ENCODE data around the gene DSE.

DSE gene

GRCh38 chr6:116403205-116403604, 32.5 kb downstream of the DSE start:
- DNase-seq (ENCODE audit: insufficient read length, low spot score) (no peak), FAIRE-seq (no peak)
- TF ChIP-seq CTCF (IDR thresholded peaks at IDR 0.05; ENCODE audit: insufficient read depth, missing control alignments): no peak

GRCh38 chr6:116404696-116405095, 33.9 kb downstream of the DSE start:
- FAIRE-seq (no peak), DNase-seq (ENCODE audit: insufficient read length, low spot score) (no peak)
- TF ChIP-seq CTCF (IDR thresholded peaks at IDR 0.05; ENCODE audit: insufficient read depth, missing control alignments): no peak

DNA sequence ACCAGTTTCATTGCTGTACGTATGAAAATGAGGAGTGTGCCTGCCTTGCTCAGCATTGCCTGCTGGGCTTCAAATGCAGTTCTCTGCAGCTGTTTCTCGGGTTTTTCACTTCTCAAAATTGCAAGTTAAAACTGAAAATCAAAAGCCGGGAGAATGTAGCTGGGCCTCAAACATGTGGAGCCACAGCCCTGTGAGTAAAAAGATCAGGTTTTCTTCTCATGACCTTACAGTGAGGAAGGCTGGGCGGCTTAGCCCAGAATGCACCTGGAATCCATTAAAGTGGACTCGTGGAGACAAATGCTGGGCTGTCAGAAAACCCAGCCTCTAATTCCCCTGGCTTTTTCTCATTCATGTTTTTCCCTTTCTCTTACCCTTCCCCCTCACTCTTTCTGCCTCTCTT, 34.4 kb downstream of the DSE start:
- DNase-seq (ENCODE audit: insufficient read length, low spot score): no peak
- no peak for TF ChIP-seq CTCF (IDR thresholded peaks at IDR 0.05; ENCODE audit: insufficient read depth, missing control alignments)
- no peak for FAIRE-seq

DNA sequence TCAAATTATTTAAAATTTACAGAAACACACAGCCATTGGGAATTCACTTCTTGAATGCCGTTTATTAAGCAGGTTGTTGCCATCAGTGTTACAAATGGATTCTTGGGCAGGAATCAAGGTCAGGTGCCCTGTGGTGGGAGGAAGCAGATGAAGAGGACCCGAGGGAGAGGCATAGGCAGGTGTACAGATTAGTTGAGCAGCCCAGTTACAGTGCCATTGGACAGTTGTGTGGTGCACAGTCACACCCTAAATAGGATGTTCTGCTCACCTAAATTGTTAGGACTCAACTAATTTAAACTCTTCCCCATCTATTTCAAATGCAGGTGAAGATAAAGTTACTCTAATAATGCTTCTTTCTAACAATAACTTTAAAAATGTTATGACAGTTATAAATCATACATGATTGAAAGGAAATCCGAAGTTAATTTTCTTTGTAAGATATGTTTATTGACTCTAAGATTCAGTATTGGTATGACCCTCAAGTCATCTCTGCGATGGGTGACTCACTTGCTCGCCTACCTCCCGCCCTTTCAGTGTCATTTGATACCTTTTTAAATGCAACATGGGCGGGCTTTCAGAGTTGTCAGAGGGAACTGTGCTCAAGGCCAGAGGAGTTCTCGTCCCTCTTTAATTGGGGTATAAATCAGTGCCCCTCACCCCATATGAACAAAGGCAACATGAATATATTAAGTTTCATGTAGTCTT, 35.1 kb downstream of the DSE start:
- no peak for TF ChIP-seq CTCF (IDR thresholded peaks at IDR 0.05; ENCODE audit: insufficient read depth, missing control alignments)
- FAIRE-seq (no peak), DNase-seq (ENCODE audit: insufficient read length, low spot score) (no peak)

DNA sequence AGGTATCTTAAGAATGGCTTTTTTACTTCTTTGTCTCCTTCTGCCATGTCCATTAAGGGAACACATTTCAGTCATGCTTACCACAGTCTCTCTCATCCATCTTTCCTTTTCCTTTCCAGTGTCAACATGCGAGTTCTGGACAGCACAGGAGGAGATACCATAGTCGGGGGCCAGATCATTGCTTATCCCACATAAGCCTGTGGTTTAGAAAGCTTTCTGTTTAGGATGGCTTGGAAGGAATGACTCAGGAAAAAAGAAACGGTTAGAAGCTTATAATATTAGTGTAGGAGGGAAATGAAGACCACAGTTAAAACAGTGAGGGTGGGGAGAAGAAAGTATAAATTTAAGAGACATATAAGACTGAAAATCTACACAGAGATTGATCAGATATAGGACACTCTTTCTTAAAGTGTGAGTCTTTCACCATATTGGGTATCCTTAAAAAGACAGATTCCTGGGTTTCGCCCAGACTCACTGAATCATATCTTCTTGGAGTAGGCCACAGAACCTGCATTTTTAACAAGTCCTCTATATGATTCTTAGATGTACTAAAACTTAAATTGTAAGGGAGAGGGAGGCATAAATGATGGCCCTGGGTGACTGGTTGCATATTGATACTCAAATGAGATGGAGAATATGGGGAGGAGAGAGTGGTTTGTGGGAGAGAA, 36.1 kb downstream of the DSE start:
- TF ChIP-seq CTCF (IDR thresholded peaks at IDR 0.05; ENCODE audit: insufficient read depth, missing control alignments): no peak
- FAIRE-seq: no peak

DNA sequence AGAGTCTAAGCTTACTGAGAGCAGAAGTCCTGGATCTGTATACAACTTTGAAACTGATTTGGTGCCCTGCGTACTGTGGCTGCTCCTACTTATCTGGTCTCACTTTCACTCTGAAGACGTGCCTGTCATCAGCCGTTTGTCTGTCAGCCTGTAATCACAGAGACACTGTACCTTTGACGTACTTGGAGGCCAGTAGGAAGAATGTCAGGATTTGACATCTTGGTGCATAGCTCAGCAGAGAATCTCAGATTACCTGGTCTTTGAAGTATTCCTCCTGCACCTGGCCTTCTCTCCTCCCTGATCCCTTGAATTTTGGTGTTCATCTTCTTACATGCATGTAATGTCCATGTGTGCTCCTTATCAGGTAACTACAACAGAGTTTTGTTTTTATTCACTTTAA, 37.7 kb downstream of the DSE start:
- TF ChIP-seq CTCF (IDR thresholded peaks at IDR 0.05; ENCODE audit: insufficient read depth, missing control alignments): no peak
- FAIRE-seq: no peak
- no peak for DNase-seq (ENCODE audit: insufficient read length, low spot score)

More for the DNA sequence above, 36.1 kb downstream of the DSE start:
- no peak for DNase-seq (ENCODE audit: insufficient read length, low spot score)

DNA sequence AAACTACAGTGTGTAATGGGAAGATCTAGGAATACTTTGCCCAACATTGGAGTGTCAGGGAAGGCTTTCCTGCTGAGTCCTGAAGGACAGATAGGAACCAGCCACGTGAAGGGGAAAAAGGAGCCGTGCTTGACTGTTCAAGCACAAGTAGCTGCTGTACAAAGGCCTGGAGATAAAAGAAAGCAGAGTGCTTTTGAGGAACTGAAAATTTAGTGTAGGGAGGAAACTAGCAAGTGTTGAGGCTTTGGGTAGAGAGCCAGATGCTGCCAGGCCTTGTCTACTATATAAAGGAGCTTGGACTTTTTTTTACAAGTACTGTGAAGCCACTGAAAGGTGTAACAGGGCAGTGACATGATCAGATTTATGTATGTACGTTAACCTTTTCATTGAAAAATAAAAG, 39.0 kb downstream of the DSE start:
- FAIRE-seq (no peak), DNase-seq (ENCODE audit: insufficient read length, low spot score) (no peak)
- no peak for TF ChIP-seq CTCF (IDR thresholded peaks at IDR 0.05; ENCODE audit: insufficient read depth, missing control alignments)
